Mesenchymal stem cell (in vitro differentiated cells and primary cell): Measurements from ENCODE around the gene RPS8.

Experiments used
- DNase-seq: peaks from one replicate; pipeline ENCODE4 v3.0.0-alpha.2; 2013
- H2AFZ ChIP-seq: one replicate; pipeline ENCODE4 v1.6.1; 2013; ENCODE audit warnings: low read depth, mild to moderate bottlenecking, control low read depth, inconsistent platforms, low read length, moderate library complexity
- H2AK5ac ChIP-seq: 2 replicates; pipeline ENCODE4 v1.6.1; 2013; ENCODE audit warnings: low read length, moderate library complexity, mild to moderate bottlenecking, inconsistent platforms; ENCODE audit not compliant: severe bottlenecking
- H2BK120ac ChIP-seq: one replicate; pipeline ENCODE4 v1.6.1; 2013; ENCODE audit warnings: low read depth, mild to moderate bottlenecking, inconsistent platforms, low read length, moderate library complexity
- H2BK12ac ChIP-seq, 2 experiments: one replicate each; pipeline ENCODE4 v1.6.1; 2013; ENCODE audit warnings: inconsistent platforms in 2 of 2, low read length in 2 of 2, mild to moderate bottlenecking in 2 of 2, moderate library complexity in 2 of 2, control low read depth in 1 of 2
- H2BK15ac ChIP-seq: one replicate; pipeline ENCODE4 v1.6.1; 2013; ENCODE audit warnings: mild to moderate bottlenecking, low read depth, inconsistent platforms; ENCODE audit not compliant: poor library complexity, severe bottlenecking
- H2BK5ac ChIP-seq: 2 replicates; pipeline ENCODE4 v1.6.1; 2013; ENCODE audit warnings: low read depth, mild to moderate bottlenecking, low read length, control low read depth, inconsistent platforms; ENCODE audit not compliant: poor library complexity, severe bottlenecking
- H3K14ac ChIP-seq, 2 experiments: one replicate each; pipeline ENCODE4 v1.6.1; 2013; ENCODE audit warnings: inconsistent platforms in 2 of 2, low read length in 2 of 2, control low read depth in 1 of 2, mild to moderate bottlenecking in 1 of 2, moderate library complexity in 1 of 2
- H3K18ac ChIP-seq, 2 experiments: one replicate each; pipeline ENCODE4 v1.6.1; 2013; ENCODE audit warnings: inconsistent platforms in 2 of 2, low read length in 2 of 2, control low read depth in 1 of 2, low read depth in 1 of 2, mild to moderate bottlenecking in 1 of 2
- H3K23ac ChIP-seq, 2 experiments: one replicate each; pipeline ENCODE4 v1.6.1; 2013; ENCODE audit warnings: inconsistent platforms in 2 of 2, low read length in 2 of 2, mild to moderate bottlenecking in 2 of 2, moderate library complexity in 2 of 2, control low read depth in 1 of 2
- H3K27ac ChIP-seq: 2 replicates; pipeline ENCODE4 v1.5.1; 2013; ENCODE audit warnings: mild to moderate bottlenecking, moderate library complexity, low read length, control low read depth, inconsistent platforms; ENCODE audit not compliant: poor library complexity, severe bottlenecking
- H3K27me3 ChIP-seq, 2 experiments: 2 replicates each; pipeline versions ENCODE4 v1.6.1 to v1.7.0; 2013; ENCODE audit warnings: low read length in 2 of 2, mild to moderate bottlenecking in 2 of 2, moderate library complexity in 2 of 2, control low read depth in 1 of 2, inconsistent platforms in 1 of 2; ENCODE audit not compliant: control insufficient read depth in 1 of 2, insufficient read depth in 1 of 2
- H3K36me3 ChIP-seq, 2 experiments: 2 replicates each; pipeline versions ENCODE4 v1.6.1 to v1.7.0; 2013; ENCODE audit warnings: low read length in 2 of 2, control low read depth in 1 of 2, inconsistent platforms in 1 of 2, low read depth in 1 of 2, mild to moderate bottlenecking in 1 of 2; ENCODE audit not compliant: insufficient read depth in 2 of 2, control insufficient read depth in 1 of 2
- H3K4ac ChIP-seq, 2 experiments: one replicate each; pipeline ENCODE4 v1.6.1; 2013; ENCODE audit warnings: inconsistent platforms in 2 of 2, low read length in 2 of 2, mild to moderate bottlenecking in 2 of 2, moderate library complexity in 2 of 2, control low read depth in 1 of 2, low read depth in 1 of 2
- H3K4me1 ChIP-seq: 2 replicates; pipeline ENCODE4 v1.6.1; 2013; ENCODE audit warnings: low read depth, low read length, control low read depth; ENCODE audit not compliant: control insufficient read depth, insufficient read depth
- H3K4me2 ChIP-seq: 2 replicates; pipeline ENCODE4 v1.6.1; 2013; ENCODE audit warnings: low read length, mild to moderate bottlenecking, inconsistent platforms; ENCODE audit not compliant: poor library complexity, severe bottlenecking
- H3K4me3 ChIP-seq, 2 experiments: 2 replicates each; pipeline versions ENCODE4 v1.5.1 to v1.7.0; 2013; ENCODE audit warnings: low read length in 2 of 2, mild to moderate bottlenecking in 2 of 2, control low read depth in 1 of 2, low read depth in 1 of 2; ENCODE audit not compliant: insufficient read depth in 1 of 2
- H3K79me1 ChIP-seq: replicated peaks from 2 replicates; pipeline ENCODE4 v1.6.1; 2013; ENCODE audit warnings: mild to moderate bottlenecking, control low read depth, low read length, inconsistent platforms; ENCODE audit not compliant: poor library complexity, severe bottlenecking
- H3K9ac ChIP-seq: 2 replicates; pipeline ENCODE4 v1.7.0; 2013; ENCODE audit warnings: mild to moderate bottlenecking, low read length, moderate library complexity
- H3K9me3 ChIP-seq: 2 replicates; pipeline ENCODE4 v1.7.0; 2013; ENCODE audit warnings: mild to moderate bottlenecking, low read length; ENCODE audit not compliant: control insufficient read depth
- H4K8ac ChIP-seq: one replicate; pipeline ENCODE4 v1.6.1; 2013; ENCODE audit warnings: inconsistent platforms, mild to moderate bottlenecking, low read length, moderate library complexity
- H4K91ac ChIP-seq: one replicate; pipeline ENCODE4 v1.6.1; 2013; ENCODE audit warnings: mild to moderate bottlenecking, low read length, inconsistent platforms
- WGBS: methylation state at CpG from one replicate; pipeline ENCODE4 v1.1.7; 2013; ENCODE audit warnings: mixed read lengths; 5-methylcytosine and 5-hydroxymethylcytosine counted together

The RPS8 gene

GRCh38 chr1:44743211-44743610 is 32.1 kb upstream of the RPS8 start:
- Histone ChIP-seq H3K4me1 (peaks cover 6% of the 10 kb centered on the region), H3K23ac (no peak overlapping the region), H3K27me3 (no peaks in the 10 kb centered on the region), H3K27ac (no peak overlapping the region), H2BK12ac (no peak overlapping the region), H2AK5ac (no peak overlapping the region), H2BK5ac (no peak overlapping the region), H2BK120ac (no peak overlapping the region), H4K8ac (peak overlapping the region; percentile 4), H2AFZ (no peak overlapping the region), H2BK15ac (no peak overlapping the region), H3K9me3 (no peaks in the 10 kb centered on the region), H3K4me2 (no peak overlapping the region), H3K4me3 (no peak overlapping the region), H3K18ac (no peak overlapping the region), H3K9ac (no peak overlapping the region), H3K4ac (no peak overlapping the region), H3K36me3 (peaks cover 0 to 10% of the 10 kb centered on the region in 2 experiments), H3K14ac (no peak overlapping the region), H4K91ac (no peak overlapping the region), H3K79me1 (peaks cover 33% of the 10 kb centered on the region)
- WGBS: 100% methylated on average over 1 of the region's 1 CpG
- DNase-seq: no peak

GRCh38 chr1:44747878-44748277 is 27.5 kb upstream of the RPS8 start:
- Histone ChIP-seq H2AFZ (no peak overlapping the region), H3K27ac (no peak overlapping the region), H3K23ac (no peak overlapping the region), H3K18ac (no peak overlapping the region), H3K79me1 (peaks cover 31% of the 10 kb centered on the region), H3K4me2 (no peak overlapping the region), H2BK120ac (no peak overlapping the region), H2BK12ac (no peak overlapping the region), H3K36me3 (peaks cover 6 to 23% of the 10 kb centered on the region in 2 experiments), H3K27me3 (no peaks in the 10 kb centered on the region), H4K91ac (no peak overlapping the region), H4K8ac (no peak overlapping the region), H2BK15ac (no peak overlapping the region), H3K9me3 (no peaks in the 10 kb centered on the region), H3K4me1 (no peaks in the 10 kb centered on the region), H3K14ac (no peak overlapping the region), H3K9ac (no peak overlapping the region), H3K4ac (no peak overlapping the region), H2BK5ac (no peak overlapping the region), H3K4me3 (no peak overlapping the region), H2AK5ac (no peak overlapping the region)
- no peak for DNase-seq
- 90% methylated on average over 3 of the region's 3 CpGs for WGBS

- Histone ChIP-seq H3K23ac (no peak overlapping the region), H2BK120ac (no peak overlapping the region), H3K9me3 (no peaks in the 10 kb centered on the region), H3K27me3 (no peaks in the 10 kb centered on the region), H3K36me3 (peaks cover 39 to 48% of the 10 kb centered on the region in 2 experiments), H3K14ac (no peak overlapping the region), H4K91ac (no peak overlapping the region), H3K9ac (no peak overlapping the region), H4K8ac (no peak overlapping the region), H2AK5ac (no peak overlapping the region), H3K4me2 (no peak overlapping the region), H3K18ac (no peak overlapping the region), H2BK15ac (no peak overlapping the region), H3K4me1 (no peaks in the 10 kb centered on the region), H3K4ac (no peak overlapping the region), H3K27ac (no peak overlapping the region), H3K79me1 (peaks cover 6% of the 10 kb centered on the region), H3K4me3 (no peak overlapping the region), H2BK12ac (no peak overlapping the region), H2AFZ (no peak overlapping the region), H2BK5ac (no peak overlapping the region)
- WGBS: 100% methylated on average over 2 of the region's 2 CpGs
- no peak for DNase-seq
Measured at GRCh38 chr1:44757420-44757819, 17.9 kb upstream of the RPS8 start.

- Histone ChIP-seq H2BK5ac (no peak overlapping the region), H3K9ac (no peak overlapping the region), H3K27ac (no peak overlapping the region), H3K4me1 (no peaks in the 10 kb centered on the region), H4K91ac (no peak overlapping the region), H3K4ac (no peak overlapping the region), H3K23ac (peak overlapping the region in 1 of 2 experiments; percentile 23), H3K14ac (no peak overlapping the region), H2BK120ac (no peak overlapping the region), H3K79me1 (peaks cover 6% of the 10 kb centered on the region), H3K4me2 (no peak overlapping the region), H2AFZ (no peak overlapping the region), H2AK5ac (no peak overlapping the region), H2BK12ac (no peak overlapping the region), H3K27me3 (no peaks in the 10 kb centered on the region), H3K36me3 (peaks cover 39 to 47% of the 10 kb centered on the region in 2 experiments), H2BK15ac (no peak overlapping the region), H4K8ac (no peak overlapping the region), H3K9me3 (no peaks in the 10 kb centered on the region), H3K18ac (no peak overlapping the region), H3K4me3 (no peak overlapping the region)
- DNase-seq: no peak
- WGBS: 98% methylated on average over 11 of the region's 11 CpGs
Measured at GRCh38 chr1:44759077-44759476, 16.3 kb upstream of the RPS8 start.
